Suppressor macrophage treated with lipopolysaccharide for 4 hours (primary cell): ENCODE measurements around the gene CFAP77.

Experiments used
- DNase-seq: peaks from one replicate; pipeline ENCODE4 v3.0.0-alpha.2; 2020

Gene CFAP77

DNA sequence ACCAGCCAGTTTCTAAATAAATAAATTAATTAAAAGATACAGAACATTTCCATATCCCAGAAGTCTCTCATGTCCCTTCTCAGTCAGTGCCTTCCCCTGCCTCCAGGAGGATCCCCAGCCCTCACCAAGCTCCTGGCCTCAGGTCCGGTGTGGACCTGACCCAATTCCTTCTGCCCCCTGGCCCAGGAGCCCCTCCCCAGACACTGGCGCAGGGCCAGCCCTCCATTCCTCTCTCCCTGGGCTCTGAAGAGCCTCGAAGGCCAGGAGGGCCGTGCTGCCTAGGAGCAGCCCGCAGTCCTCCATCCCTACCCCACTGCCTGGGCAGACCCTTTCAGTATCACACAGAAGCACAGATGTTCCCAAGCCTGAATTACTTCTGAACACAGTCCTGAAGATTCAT lies 110.6 kb downstream of the CFAP77 start:
- DNase-seq = no peak

GRCh38 chr9:132525308-132526023 lies 115.5 kb downstream of the CFAP77 start:
- no peak for DNase-seq

- DNase-seq = no peak
These were observed 121.2 kb downstream of the CFAP77 start for GRCh38 chr9:132531195-132531594.

DNA sequence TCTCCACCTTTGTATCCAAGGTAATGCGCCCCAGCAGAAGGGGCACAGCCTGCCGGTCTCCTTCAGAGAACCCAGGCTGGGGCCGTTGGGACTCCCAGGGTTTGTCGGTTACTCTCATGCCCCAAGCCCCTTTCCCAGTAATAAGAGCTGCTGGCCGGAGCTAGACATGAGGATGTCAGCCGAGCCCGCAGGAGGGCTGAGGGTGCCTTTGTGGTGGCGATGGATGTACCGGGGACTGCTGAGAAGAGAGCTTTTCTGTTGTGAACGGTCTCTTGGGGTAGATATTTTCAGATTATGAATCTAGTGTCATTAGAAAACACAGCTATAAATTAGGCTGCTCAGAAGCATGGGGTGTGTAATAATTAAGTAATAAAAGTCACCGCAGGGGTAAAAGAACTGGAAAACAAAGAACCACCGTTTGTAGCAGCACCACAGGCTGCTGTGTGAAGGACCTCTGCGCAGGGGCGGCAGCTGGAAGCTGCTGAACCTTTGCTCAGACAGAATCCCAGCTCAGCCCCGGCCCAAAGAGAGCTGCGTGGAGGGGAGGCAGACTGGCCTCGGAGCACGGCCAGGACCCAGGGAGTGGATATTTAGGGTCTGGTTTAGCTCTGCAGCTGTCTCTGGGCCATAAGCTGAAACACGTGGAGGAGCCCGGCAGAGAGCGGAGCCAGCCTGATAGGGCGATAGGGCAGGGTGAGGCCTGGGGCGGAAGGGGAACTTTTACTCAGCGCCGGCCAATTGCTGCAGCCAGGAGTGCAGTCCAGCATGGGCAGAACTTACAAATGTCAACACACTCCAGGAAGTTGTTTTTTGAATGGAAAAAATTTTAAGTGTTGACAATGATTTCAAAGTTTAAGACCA lies 121.9 kb downstream of the CFAP77 start:
- no peak for DNase-seq

GRCh38 chr9:132534832-132535231 lies 124.8 kb downstream of the CFAP77 start:
- no peak for DNase-seq

- no peak for DNase-seq
These were observed 126.1 kb downstream of the CFAP77 start for GRCh38 chr9:132536124-132536523.

GRCh38 chr9:132537352-132537751 lies 127.3 kb downstream of the CFAP77 start:
- DNase-seq = no peak

DNA sequence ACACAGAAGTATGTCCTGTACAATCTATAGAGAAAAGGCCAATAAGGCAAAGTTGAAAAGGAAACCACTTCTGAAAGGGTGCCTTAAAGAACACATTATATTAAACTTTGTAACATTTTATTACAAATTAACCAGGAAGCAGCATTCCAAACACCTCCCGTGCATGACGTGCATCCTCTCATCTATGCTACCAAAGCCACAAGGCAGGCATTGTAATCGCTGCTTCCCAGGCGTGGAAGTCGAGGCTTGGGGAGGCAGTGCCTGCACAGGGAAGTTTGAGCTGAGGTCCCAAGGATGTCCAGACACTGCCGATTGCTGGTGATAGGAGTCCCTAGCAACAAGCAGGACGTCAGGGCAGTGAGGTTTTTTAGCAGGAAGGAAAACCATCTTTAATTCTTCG lies 128.1 kb downstream of the CFAP77 start:
- DNase-seq = no peak

DNA sequence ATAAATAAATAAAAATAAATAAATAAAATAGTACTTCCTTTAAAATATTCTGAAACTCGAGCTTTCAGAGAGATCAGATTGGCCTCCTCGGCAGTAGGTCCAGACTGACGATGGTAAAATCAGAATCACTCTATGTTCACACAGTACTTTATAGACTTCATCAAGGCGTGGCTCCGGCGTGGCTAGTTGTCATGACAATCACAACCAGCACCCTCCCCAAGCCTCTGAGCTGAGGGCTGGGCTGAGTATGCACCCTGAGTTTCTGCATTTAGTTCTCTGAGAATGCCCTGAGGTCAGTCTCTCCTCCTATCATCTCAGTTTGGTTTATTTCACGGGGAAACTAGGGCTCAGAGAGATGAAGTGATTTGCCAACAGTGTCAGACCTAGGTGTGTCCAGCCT lies 129.1 kb downstream of the CFAP77 start:
- no peak for DNase-seq

DNA sequence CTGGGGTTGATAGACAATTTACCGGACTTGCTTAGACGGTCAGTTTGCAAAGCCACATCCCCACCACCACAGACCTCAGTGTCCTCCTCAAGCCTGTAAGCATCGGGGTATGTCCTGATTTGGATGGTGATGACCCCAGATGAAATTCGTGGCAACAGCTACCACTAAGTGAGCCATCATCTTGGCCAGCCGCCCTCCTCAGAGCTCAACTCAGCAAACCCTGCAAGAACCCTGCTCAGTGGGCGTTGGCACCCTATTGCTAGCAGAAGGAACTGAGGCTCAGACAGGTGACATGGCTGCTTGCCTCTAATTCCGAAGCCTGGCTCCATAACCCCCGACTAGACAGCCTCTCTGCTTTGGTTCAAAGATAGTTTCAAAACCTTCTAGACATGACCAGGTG lies 131.0 kb downstream of the CFAP77 start:
- DNase-seq = no peak

GRCh38 chr9:132541870-132542830 lies 132.1 kb downstream of the CFAP77 start:
- DNase-seq = no peak

- no peak for DNase-seq
These were observed 133.2 kb downstream of the CFAP77 start for GRCh38 chr9:132543251-132543650.

GRCh38 chr9:132543960-132544359 lies 133.9 kb downstream of the CFAP77 start:
- no peak for DNase-seq

GRCh38 chr9:132545578-132545977 lies 135.6 kb downstream of the CFAP77 start:
- no peak for DNase-seq

GRCh38 chr9:132546148-132547051 lies 136.4 kb downstream of the CFAP77 start:
- no peak for DNase-seq

GRCh38 chr9:132547052-132547431 lies 137.0 kb downstream of the CFAP77 start:
- DNase-seq = no peak

- DNase-seq = no peak
These were observed 137.4 kb downstream of the CFAP77 start for GRCh38 chr9:132547436-132547835.

DNA sequence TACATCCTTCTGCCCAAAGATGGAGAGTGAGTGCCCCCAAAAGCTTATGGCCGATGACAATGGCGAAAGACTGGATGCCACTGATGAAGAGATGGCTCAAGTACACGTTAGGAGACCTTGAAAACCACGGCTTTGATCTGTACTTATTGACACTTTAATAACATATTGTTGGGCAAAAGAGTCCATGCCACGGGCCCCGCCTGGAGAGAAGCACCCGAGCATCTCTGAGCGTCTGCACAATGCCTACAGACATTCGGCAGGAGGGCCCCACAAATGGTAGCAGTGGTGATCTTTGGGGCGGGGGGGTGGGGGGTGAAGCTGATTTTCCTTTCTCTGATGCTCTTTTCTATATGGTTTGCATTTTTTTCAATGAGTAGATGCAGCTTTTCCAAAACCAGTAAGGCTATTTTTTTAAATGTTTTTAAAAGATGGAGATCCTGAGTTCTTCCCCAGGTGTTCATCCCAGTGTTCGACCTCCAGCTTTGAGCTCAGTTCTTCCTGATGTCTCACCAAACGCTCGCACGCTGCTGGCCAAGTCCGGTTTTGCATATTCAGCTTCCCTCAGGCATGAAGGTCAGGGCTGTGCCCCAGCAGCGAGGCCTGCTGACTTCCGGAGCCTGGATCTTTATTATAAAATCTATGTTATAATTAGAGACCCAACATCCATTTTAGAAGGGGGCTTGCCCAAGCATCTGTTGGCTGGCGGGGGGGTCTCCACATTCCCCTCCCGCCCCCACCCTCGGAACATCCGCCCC lies 138.1 kb downstream of the CFAP77 start:
- no peak for DNase-seq

GRCh38 chr9:132548751-132549640 lies 139.0 kb downstream of the CFAP77 start:
- no peak for DNase-seq

- DNase-seq = no peak
These were observed 141.5 kb downstream of the CFAP77 start for GRCh38 chr9:132551556-132551955.
